NCI-H2081 treated with DMSO at 0.1 percent for 48 hours (cell line): ENCODE data around the gene DSCAM.

Source experiments
- DNase-seq: peaks from one replicate; lab custom pipeline; 2025; lab: John Stamatoyannopoulos, UW

The DSCAM gene

DNA sequence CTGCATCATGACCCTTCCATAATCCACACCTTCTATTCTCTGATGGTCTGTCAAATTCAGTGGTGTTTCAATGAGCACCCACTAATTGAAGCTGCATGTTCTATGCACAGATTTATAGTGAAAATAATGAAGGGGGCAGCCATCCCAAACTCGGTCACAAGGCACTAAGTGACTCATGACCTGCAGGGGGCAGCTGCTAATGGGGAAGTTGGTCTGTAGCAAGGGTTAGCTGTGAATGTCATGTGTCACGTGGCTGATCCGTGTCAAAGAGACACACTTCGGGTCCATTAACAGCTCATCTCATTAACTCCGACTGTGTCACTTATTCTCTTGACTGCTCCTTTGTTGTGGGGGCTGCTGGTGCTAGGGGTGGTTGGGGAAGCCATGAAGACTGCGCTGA lies 673.1 kb downstream of the DSCAM start:
- DNase-seq: no peak

DNA sequence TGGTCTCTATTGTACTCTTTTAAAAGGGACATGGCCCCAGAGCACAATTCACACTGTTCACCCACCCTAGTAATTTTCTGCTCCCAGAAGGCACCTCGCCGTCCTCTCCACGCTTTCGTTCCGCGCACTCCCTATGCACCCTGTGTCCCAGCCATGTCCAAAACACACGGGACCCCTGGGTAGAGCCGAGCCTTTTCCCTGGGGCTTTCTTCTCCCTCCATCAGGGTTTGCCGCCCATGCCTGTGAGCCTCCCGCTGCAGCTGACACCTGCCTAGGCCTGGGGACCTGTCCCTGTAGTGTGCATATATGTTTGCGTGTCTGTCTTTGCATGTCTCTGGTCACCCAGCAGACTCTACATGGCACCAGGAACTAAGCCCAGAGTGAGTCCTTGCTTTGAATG lies 677.0 kb downstream of the DSCAM start:
- DNase-seq: no peak

- DNase-seq: no peak
Observed at GRCh38 chr21:40166291-40166843, 680.6 kb downstream of the DSCAM start.

DNA sequence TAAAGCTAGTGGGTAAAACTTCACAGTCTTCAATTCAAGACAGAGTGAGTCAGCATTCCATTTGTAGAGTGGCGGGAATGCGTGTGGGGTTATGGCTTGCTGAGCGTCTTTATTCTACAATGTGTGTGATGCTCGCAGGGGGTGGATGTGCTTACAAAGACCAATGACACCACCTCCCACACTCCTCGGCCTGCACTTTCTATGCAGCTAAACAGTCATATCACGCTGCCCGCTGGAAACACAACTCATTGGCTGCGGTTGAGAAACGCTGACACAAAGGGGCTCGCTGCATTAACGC lies 681.2 kb downstream of the DSCAM start:
- DNase-seq: no peak

DNA sequence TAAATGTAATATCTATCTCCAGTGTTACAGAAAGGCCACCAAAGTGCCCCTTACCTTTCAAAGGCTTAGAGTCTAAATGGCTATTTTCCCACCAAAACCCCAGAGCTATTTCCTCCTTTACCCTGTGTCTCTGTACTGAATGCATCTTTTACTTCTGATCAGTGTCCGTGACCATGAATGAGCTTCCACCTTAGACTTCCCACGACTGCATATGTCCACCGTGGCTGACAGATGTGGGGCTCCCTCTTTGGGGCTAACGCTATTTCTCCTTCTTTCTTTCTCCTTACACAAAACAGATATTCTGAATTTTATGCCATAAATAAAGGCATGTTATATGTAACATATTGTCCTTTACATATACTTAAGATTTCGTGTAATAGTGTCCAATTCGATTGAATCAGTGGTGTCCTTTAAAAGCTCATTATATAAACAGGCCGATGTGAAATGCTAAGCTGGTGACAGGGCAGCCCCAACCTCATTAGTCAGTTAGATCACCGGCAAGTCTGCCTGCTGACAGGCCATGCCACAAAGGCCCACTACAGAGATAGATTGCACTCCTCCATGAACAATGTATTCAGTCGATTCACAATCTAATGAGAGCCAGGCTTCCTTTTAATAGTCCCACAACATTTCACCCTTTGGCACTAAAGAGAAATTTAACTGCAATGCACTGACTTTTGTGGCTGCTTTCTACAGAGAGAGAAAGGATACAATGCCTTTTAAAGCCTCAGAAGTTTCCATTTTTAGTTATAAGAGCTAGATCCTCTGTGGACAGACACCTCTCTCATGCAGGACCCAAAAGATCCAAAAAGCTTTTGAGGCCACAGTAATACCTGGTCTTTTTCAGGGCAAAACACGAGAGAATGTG lies 681.8 kb downstream of the DSCAM start:
- DNase-seq: no peak

DNA sequence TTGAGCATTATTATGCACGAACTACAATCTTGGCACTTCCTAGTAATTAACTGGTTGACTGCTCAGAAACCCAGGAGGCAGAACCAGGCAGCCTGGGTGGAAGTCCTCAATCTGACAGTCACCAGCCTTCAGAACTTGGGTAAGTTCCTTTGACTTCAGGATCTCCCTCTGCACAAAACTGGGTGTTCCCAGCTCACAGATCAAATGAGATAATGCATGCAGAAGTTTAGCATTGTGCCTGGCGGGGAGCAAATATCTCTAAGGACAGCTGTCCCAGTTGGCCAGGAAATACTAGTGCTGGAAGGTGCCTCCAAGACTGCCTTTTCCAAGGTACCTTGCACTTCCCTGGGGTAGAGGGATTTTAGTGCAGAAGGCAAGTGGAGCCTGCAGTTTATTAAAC lies 684.9 kb downstream of the DSCAM start:
- no peak for DNase-seq

DNA sequence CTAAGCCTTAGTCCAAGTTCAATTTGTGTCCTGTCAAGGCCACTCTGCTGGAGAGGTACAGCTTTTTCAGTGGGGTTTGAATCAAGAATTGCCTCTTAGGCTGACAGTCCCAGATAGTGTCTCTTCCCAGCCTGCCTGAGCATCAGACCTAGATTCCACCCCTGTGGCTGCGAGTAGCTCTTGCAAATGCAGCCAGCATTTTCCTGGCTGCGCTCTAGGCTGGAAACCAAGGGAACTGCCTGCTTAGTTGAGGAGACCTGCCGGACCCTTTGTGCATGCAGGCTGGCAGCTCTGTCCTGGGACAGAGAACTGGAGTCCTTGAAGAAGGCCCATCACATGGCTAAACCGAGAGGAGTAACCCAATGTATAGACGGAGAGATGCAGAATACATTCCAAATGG lies 686.0 kb downstream of the DSCAM start:
- no peak for DNase-seq

- no peak for DNase-seq
Observed at GRCh38 chr21:40158366-40158765, 688.6 kb downstream of the DSCAM start.

DNA sequence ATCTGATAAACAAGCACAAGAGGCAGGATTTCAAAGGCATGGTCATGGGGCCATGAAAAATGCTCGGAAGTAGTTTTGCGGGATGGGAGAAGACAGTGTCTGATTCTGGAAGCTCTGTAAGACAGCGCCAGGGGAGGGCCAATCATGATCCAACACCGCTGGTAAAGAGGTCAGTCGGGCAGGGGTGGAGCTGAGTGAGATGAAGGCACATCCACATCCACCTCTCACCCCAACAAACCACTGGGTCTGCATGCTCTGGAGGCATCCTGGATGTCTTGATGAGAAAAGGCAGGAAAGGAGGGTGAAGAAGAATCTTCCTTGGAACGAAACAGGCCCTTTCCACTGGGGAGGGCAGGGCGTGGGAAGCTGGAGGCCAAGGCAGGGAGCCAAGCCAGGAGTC lies 691.4 kb downstream of the DSCAM start:
- no peak for DNase-seq

DNA sequence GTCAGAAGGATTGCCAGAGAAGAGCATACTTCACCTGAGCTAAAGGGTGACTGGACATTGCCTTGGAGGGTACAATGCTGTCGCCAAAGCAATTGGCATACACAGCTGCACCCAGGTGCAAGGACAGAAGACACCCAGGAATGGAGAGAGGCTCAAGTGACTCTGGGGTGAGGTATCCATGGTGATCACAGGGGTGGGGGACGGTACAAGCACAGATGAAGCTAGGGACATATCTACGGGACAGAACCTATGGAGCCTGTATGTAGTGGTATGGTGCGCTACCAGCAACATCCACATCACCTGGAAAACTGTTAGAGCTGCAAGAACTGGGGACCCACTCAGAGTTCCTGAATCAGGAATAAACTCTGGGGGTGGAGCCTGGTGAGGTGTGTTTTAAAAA lies 693.6 kb downstream of the DSCAM start:
- no peak for DNase-seq

GRCh38 chr21:40152476-40152875 lies 694.5 kb downstream of the DSCAM start:
- DNase-seq: no peak

GRCh38 chr21:40151611-40152010 lies 695.3 kb downstream of the DSCAM start:
- DNase-seq: no peak

DNA sequence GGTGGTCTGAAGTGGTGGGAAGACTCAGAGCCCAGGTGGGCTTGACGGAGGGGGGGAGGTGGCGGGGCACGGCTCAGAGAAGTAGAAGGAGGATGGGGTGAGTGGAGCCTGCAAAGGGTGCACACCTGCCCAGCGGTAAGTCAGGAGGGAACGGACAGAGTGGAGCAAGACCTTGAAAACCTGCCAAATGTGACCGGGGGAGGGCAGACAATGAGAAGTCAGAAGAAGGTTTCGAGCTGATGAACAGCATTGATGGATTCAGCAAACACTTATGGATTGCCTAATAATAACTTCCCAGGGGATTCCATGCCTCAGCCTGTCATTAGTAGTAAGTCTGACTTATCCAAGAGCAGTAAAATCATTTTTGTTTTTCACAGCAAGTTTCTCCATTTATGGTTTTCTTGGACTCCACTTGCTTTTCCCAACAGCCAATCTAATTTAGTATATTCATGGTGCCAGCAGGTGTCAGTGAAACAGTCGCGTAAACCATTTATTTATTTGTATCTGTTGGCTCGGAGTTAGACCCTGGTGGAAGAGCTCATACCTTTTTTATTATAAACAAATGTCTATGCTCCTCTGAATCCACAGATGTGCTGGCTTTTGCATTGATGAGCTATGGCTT lies 700.6 kb downstream of the DSCAM start:
- peak; percentile 9 for DNase-seq

- no peak for DNase-seq
Observed at GRCh38 chr21:40143822-40144525, 703.0 kb downstream of the DSCAM start.

DNA sequence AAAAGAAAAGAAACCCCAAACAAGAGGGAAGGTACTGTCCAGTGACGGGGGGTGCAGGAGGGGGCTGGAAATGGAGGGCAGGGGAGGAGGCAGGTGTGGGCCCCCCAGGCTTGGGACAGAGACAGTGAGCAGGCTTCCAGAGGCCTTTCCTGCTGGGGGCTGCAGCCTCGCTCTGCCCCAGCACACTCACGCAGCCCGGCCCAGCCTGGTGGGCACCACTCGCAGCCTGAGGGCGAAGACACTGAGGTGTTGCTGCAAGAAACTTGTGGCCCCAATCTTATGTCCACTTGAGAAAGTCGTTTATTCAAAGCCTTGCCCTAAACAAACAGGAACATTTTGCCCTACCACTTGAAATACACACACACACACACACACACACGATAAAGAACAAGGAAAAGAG lies 705.3 kb downstream of the DSCAM start:
- DNase-seq: no peak

DNA sequence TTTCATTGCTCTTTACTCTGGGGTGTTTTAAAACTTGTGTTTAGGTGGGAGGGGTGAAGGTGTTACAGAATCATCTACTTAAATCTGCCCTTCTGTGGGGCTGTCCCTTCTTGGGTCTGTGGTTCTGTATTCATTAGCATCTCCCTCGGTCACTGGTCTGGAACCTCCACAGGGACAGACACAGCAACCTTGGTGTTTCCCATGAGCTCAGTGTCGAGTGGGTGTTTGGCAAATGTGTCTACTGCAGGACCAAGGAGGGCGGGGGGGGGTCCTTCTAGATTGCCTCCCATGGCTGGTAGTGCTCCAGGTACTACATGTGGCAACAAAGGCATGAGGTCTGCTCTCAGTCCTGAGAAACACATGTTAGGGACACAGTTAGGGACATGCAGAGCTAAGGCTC lies 706.3 kb downstream of the DSCAM start:
- DNase-seq: no peak

DNA sequence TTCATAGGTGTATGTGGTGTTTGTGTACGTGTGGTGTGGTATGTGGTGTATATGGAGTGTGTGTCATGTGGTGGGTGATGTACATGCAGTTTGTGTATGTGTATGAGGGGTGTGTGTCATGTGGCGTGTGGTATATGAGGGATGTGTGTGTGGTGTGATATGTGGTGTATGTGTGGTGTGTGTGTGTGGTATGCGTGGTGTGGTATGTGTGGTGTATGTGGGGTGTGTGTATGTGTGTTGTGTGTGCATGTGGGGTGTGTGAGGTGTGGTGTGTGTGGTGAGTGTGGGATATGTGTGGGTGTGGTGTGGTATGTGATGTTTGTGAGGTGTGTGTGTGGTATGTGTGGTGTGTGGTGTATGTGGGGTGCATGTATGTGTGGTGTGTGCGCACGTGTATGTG lies 707.3 kb downstream of the DSCAM start:
- DNase-seq: no peak

DNA sequence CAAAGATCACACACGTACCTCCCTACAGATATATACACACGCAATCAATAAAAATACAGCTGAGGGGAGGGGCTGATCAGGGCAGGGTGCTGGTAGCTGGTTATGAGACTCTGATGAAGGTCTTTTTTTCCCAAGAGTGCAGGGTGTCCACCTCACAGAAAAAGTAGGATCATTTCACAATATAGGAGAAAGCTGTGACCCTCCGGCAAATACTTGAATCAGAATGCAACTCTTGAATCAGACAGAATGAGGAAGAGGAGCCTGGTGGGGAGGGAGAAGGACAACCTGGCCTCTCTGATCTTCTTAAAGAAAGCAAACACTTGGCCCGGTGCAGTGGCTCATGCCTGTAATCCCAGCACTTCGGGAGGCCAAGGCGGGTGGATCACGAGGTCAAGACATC lies 710.4 kb downstream of the DSCAM start:
- no peak for DNase-seq

GRCh38 chr21:40134731-40135492 lies 712.0 kb downstream of the DSCAM start:
- DNase-seq: no peak

GRCh38 chr21:40130476-40130875 lies 716.5 kb downstream of the DSCAM start:
- DNase-seq: no peak

- DNase-seq: no peak
Observed at GRCh38 chr21:40129809-40130208, 717.1 kb downstream of the DSCAM start.

DNA sequence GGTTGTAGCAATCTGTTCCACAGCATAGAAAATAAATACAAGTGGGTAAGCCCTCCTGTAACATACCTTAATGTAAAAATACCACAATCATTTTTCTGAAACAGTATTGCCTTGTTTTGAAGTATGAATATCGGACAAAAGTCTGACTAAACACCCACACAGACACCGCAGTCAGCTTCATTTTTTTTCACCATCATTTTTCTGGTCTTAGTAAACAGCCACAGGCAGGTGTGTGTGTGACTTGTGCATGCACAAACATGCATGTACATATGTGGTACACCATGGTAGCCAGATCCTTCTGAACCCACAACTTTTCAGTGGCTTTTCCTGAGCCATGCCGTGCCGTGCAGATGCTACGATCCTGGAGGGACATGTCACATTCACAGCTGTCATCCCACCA lies 718.1 kb downstream of the DSCAM start:
- DNase-seq: no peak
